Measurements from ENCODE around the gene DOCK10. TPM values are rescaled to one million over a fixed set of nuclear protein-coding genes. Genes with fewer than 3 reads are reported as not detected.

Gene DOCK10
- total RNA-seq, 1 donor from 2014 or later, result 172 TPM

DNA sequence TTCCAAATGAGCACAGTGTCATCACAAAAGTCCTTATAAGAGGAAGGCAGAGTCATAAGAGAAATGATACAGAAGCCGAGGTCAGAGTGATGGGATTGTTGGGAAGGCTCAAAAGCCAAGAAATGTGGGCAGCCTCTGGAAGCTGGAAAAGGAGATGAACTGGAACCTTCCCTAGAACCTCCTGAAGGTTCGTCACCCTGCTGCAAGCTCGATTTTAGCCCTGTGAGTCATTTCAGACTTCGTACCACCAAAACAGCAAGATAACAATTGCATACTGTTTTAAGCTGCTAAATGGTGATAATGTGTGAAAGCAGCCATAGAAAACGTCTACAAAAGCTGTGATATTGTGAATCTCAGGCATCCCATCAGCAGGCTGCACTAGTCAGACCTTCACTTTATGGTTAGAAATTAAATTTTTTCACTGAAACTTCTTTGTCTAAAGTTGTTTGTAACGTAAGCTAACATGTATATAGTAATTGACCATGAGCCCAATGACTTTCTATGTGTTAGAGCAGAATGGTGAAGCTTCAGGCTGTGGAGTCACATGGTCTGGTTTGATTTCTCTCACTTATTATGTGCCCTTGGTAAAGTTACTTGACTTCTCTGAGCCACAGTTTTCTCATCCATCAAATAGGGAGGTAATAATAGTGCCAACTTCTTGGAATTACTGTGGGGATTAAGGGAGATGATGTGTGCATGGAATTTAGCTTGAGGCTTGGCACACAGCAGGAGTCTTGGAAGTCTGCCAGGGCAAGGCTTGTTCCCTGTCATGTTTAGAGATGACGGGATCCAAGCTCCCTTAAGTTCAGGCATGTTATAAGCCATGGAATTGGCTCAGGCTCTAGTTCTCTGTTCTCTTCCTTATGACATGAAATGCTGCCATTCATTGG is 194.1 kb downstream of the DOCK10 start:
- TF ChIP-seq, protein P1, sequence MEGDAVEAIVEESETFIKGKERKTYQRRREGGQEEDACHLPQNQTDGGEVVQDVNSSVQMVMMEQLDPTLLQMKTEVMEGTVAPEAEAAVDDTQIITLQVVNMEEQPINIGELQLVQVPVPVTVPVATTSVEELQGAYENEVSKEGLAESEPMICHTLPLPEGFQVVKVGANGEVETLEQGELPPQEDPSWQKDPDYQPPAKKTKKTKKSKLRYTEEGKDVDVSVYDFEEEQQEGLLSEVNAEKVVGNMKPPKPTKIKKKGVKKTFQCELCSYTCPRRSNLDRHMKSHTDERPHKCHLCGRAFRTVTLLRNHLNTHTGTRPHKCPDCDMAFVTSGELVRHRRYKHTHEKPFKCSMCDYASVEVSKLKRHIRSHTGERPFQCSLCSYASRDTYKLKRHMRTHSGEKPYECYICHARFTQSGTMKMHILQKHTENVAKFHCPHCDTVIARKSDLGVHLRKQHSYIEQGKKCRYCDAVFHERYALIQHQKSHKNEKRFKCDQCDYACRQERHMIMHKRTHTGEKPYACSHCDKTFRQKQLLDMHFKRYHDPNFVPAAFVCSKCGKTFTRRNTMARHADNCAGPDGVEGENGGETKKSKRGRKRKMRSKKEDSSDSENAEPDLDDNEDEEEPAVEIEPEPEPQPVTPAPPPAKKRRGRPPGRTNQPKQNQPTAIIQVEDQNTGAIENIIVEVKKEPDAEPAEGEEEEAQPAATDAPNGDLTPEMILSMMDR (IDR thresholded peaks at IDR 0.05), result no peak
- peaks cover 93% of the 10 kb centered on the region for H3K36me3 Mint-ChIP-seq (ENCODE audit: low read depth)
- H3K4me1 Mint-ChIP-seq, result no peaks in the 10 kb centered on the region
- no peak for ATAC-seq (ENCODE audit: low read depth)
- POLR2A ChIA-PET, result no interaction called here
- H3K27ac Mint-ChIP-seq, result no peak overlapping the region
- CTCF ChIA-PET, result interaction anchor here (0.7 to 1.0 kb wide), 4 partner anchors 52 to 156 kb away, joined by 3 read pairs; no protein-coding TSS in a partner anchor
- no peak for DNase-seq
- H3K9me3 Mint-ChIP-seq, result no peaks in the 10 kb centered on the region
- intact Hi-C loops (cut with micrococcal nuclease), result no loop called here
- H3K4me3 Mint-ChIP-seq, result no peak overlapping the region
- H3K27me3 Mint-ChIP-seq, result no peaks in the 10 kb centered on the region

DNA sequence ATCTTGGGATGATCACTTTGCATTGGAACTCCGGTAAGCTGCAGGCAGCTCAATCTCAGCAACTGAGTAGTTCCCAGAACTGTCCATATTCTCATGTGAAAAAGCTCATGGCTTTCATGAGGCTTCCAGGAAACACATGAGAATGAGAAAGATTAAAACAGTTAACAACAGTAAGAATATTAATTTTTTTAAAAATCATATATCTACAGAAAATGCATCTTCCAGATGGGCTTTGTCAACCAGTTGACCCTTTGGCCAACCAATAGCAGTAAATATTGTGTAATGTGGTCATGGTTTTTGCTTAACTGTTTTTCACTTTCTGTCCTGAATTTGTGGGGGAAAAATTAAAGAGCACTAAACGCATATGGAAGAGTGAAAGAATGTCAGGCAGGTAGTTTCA is 194.9 kb downstream of the DOCK10 start:
- H3K4me1 Mint-ChIP-seq, result no peaks in the 10 kb centered on the region
- intact Hi-C loops (cut with micrococcal nuclease), result no loop called here
- H3K36me3 Mint-ChIP-seq (ENCODE audit: low read depth), result peaks cover 95% of the 10 kb centered on the region
- ChIA-PET POLR2A (no interaction called here), CTCF (interaction anchor here (1.0 kb wide), 1 partner anchor 155 kb away, joined by 3 read pairs; no protein-coding TSS in a partner anchor)
- ATAC-seq (ENCODE audit: low read depth) (no peak), DNase-seq (no peak)
- H3K27me3 Mint-ChIP-seq, result no peaks in the 10 kb centered on the region
- TF ChIP-seq, protein P1 (IDR thresholded peaks at IDR 0.05), result no peak
- H3K9me3 Mint-ChIP-seq, result no peaks in the 10 kb centered on the region
- no peak overlapping the region for H3K27ac Mint-ChIP-seq
- no peak overlapping the region for H3K4me3 Mint-ChIP-seq

DNA sequence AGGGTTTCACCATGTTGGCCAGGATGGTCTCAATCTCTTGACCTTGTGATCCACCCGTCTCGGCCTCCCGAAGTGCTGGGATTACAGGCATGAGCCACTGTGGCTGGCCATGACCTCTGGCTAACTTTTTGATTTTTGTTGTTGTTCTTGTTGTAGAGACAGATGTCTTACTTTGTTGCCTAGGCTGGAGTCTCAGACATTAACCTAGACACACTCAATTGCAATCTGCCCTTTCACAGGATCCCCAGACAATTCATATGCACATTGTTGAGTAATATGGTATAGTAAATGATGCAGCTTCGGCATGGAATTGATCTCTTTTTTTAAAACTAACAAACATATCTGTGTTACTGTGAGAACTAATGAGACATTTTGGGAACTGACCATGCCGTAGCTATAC is 195.6 kb downstream of the DOCK10 start:
- ChIA-PET POLR2A (no interaction called here), CTCF (interaction anchor here (1.0 kb wide), 1 partner anchor 156 kb away, joined by 3 read pairs; no protein-coding TSS in a partner anchor)
- intact Hi-C loops (cut with micrococcal nuclease), result no loop called here
- DNase-seq (no peak), ATAC-seq (ENCODE audit: low read depth) (no peak)
- TF ChIP-seq, protein P1 (IDR thresholded peaks at IDR 0.05), result no peak
- Mint-ChIP-seq H3K27ac (no peak overlapping the region), H3K4me1 (no peaks in the 10 kb centered on the region), H3K4me3 (no peak overlapping the region), H3K27me3 (no peaks in the 10 kb centered on the region), H3K9me3 (no peaks in the 10 kb centered on the region), H3K36me3 (ENCODE audit: low read depth) (peaks cover 95% of the 10 kb centered on the region)

DNA sequence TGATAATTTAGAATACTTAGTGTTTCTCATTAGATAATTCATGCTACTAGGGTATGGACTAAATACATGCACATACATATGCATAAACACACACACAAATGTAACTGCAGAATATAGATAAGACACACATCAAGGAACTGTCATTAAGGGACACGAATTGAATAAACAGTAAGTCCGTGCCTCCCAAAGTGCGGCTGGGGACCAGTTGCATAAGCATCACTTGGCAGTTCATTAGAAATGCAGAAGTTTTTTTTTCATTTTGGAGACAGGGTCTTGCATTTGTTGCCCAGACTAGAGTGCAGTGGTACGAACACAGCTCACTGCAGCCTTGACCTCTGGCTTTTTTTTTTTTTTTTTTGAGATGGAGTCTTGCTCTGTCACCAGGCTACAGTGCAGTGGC is 196.1 kb downstream of the DOCK10 start:
- DNase-seq (no peak), ATAC-seq (ENCODE audit: low read depth) (no peak)
- Mint-ChIP-seq H3K27ac (no peak overlapping the region), H3K4me1 (no peaks in the 10 kb centered on the region), H3K27me3 (no peaks in the 10 kb centered on the region), H3K9me3 (no peaks in the 10 kb centered on the region), H3K4me3 (no peak overlapping the region), H3K36me3 (ENCODE audit: low read depth) (peaks cover 93% of the 10 kb centered on the region)
- TF ChIP-seq, protein P1 (IDR thresholded peaks at IDR 0.05), result no peak
- ChIA-PET POLR2A (no interaction called here), CTCF (no interaction called here)
- intact Hi-C loops (cut with micrococcal nuclease), result no loop called here

DNA sequence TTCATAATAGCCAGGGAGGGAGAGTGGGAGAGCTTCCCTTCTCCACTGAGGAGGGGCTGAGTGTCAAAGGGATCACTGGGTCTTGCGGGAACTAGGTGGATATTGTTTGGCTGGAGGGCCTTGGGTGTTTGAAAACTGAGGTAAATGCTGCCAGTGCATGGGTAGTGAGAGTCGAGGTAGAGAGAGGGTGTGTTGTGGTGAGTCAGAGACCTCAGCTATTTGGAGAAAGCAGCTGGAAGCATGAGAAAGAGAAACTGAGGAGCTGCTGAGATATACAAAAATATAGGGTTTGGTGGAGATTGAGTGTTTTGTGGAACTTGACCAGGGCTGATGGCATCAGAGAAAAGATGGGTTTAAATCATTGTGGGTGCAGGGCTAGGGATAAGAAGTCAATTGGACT is 199.1 kb downstream of the DOCK10 start:
- peaks cover 91% of the 10 kb centered on the region for H3K36me3 Mint-ChIP-seq (ENCODE audit: low read depth)
- H3K4me3 Mint-ChIP-seq, result no peak overlapping the region
- intact Hi-C loops (cut with micrococcal nuclease), result no loop called here
- H3K27me3 Mint-ChIP-seq, result no peaks in the 10 kb centered on the region
- no peak for DNase-seq
- H3K27ac Mint-ChIP-seq, result peak overlapping the region; percentile 36
- ChIA-PET CTCF (no interaction called here), POLR2A (no interaction called here)
- ATAC-seq (ENCODE audit: low read depth), result no peak
- no peaks in the 10 kb centered on the region for H3K4me1 Mint-ChIP-seq
- peaks cover 7% of the 10 kb centered on the region for H3K9me3 Mint-ChIP-seq
- TF ChIP-seq, protein P1 (IDR thresholded peaks at IDR 0.05), result no peak
